Osteocyte (in vitro differentiated cells): ENCODE data around the gene PRKCZ. TPM values are rescaled to one million over a fixed set of nuclear protein-coding genes. Genes with fewer than 3 reads are reported as not detected.

Experiments used
- DNase-seq: peaks from one replicate; pipeline ENCODE4 v3.0.0; 2021; ENCODE audit warnings: mixed read lengths; ENCODE audit not compliant: unreplicated experiment; ENCODE audit errors: extremely low spot score
- H3K27ac Mint-ChIP-seq: one replicate; pipeline ENCODE4 v1.8.0; 2021; ENCODE audit warnings: mild to moderate bottlenecking, mixed read lengths; ENCODE audit not compliant: unreplicated experiment
- H3K27me3 Mint-ChIP-seq: one replicate; pipeline ENCODE4 v1.8.0; 2021; ENCODE audit warnings: mixed read lengths; ENCODE audit not compliant: unreplicated experiment
- H3K36me3 Mint-ChIP-seq: one replicate; pipeline ENCODE4 v1.8.0; 2021; ENCODE audit warnings: mixed read lengths; ENCODE audit not compliant: unreplicated experiment
- H3K4me1 Mint-ChIP-seq: one replicate; pipeline ENCODE4 v1.8.0; 2021; ENCODE audit warnings: mixed read lengths; ENCODE audit not compliant: unreplicated experiment
- H3K4me3 Mint-ChIP-seq: one replicate; pipeline ENCODE4 v1.8.0; 2021; ENCODE audit warnings: mild to moderate bottlenecking, moderate library complexity, mixed read lengths; ENCODE audit not compliant: unreplicated experiment
- H3K9me3 Mint-ChIP-seq: one replicate; pipeline ENCODE4 v1.8.0; 2021; ENCODE audit warnings: mixed read lengths; ENCODE audit not compliant: unreplicated experiment
- total RNA-seq: library from RNA; stranded (reverse); gene quantifications from 2 replicates; pipeline ENCODE4 v1.2.1, GENCODE V29; 2021
- TF ChIP-seq, protein P1 (sequence below): fragments of 200-600 bp; sonication (generic); IDR thresholded peaks from 2 replicates; pipeline ENCODE4 v1.5.0; 2021; ENCODE audit warnings: antibody characterized with exemption, mild to moderate bottlenecking, moderate library complexity

The PRKCZ gene
- total RNA-seq, 1 donor from 2014 or later: 3.1 TPM

DNA sequence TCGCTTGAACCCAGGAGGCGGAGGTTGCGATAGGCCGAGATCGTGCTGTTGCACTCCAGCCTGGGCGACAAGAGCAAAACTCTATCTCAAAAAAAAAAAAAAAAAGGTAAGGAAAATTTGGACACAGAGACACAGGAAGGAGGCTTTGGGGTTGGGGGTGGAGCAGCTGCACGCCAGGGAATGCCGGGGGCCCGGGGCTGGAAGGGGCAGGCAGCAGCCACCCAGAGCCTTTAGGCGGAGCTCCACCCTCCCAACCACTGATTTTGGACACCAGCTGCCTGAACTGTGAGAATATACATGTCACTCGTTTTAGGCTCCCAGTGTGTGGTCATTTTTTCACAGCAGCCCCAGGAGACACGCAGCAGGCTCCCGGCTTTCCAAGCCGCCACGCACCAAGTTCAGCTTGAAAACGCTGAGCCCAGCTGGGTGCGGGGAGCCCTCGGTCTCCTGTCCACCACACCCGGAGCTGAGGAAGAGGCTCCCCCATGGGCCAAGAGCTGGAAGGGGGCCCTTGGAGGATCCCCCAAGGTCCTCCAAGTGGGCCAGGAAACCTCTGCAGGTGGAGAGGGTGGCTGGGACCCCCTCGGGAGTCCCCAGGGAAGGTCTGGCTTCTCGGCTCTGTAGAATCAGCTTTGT is 150.2 kb downstream of the PRKCZ start:
- no peaks in the 10 kb centered on the region for H3K27me3 Mint-ChIP-seq
- H3K9me3 Mint-ChIP-seq: no peaks in the 10 kb centered on the region
- H3K4me3 Mint-ChIP-seq: no peak overlapping the region
- no peak overlapping the region for H3K27ac Mint-ChIP-seq
- H3K36me3 Mint-ChIP-seq: no peaks in the 10 kb centered on the region
- TF ChIP-seq, protein P1, sequence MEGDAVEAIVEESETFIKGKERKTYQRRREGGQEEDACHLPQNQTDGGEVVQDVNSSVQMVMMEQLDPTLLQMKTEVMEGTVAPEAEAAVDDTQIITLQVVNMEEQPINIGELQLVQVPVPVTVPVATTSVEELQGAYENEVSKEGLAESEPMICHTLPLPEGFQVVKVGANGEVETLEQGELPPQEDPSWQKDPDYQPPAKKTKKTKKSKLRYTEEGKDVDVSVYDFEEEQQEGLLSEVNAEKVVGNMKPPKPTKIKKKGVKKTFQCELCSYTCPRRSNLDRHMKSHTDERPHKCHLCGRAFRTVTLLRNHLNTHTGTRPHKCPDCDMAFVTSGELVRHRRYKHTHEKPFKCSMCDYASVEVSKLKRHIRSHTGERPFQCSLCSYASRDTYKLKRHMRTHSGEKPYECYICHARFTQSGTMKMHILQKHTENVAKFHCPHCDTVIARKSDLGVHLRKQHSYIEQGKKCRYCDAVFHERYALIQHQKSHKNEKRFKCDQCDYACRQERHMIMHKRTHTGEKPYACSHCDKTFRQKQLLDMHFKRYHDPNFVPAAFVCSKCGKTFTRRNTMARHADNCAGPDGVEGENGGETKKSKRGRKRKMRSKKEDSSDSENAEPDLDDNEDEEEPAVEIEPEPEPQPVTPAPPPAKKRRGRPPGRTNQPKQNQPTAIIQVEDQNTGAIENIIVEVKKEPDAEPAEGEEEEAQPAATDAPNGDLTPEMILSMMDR: no peak
- peaks cover 11% of the 10 kb centered on the region for H3K4me1 Mint-ChIP-seq
- DNase-seq: no peak

GRCh38 chr1:2201062-2201461 is 150.9 kb downstream of the PRKCZ start:
- Mint-ChIP-seq H3K36me3 (no peaks in the 10 kb centered on the region), H3K4me1 (peaks cover 14% of the 10 kb centered on the region), H3K4me3 (no peak overlapping the region), H3K27me3 (no peaks in the 10 kb centered on the region), H3K27ac (no peak overlapping the region), H3K9me3 (no peaks in the 10 kb centered on the region)
- no peak for DNase-seq
- TF ChIP-seq, protein P1: no peak

- no peaks in the 10 kb centered on the region for H3K9me3 Mint-ChIP-seq
- TF ChIP-seq, protein P1: no peak
- no peaks in the 10 kb centered on the region for H3K36me3 Mint-ChIP-seq
- no peaks in the 10 kb centered on the region for H3K27me3 Mint-ChIP-seq
- H3K27ac Mint-ChIP-seq: no peak overlapping the region
- H3K4me3 Mint-ChIP-seq: no peak overlapping the region
- H3K4me1 Mint-ChIP-seq: peaks cover 23% of the 10 kb centered on the region
- no peak for DNase-seq
Measured at GRCh38 chr1:2202008-2202575, 151.9 kb downstream of the PRKCZ start.

DNA sequence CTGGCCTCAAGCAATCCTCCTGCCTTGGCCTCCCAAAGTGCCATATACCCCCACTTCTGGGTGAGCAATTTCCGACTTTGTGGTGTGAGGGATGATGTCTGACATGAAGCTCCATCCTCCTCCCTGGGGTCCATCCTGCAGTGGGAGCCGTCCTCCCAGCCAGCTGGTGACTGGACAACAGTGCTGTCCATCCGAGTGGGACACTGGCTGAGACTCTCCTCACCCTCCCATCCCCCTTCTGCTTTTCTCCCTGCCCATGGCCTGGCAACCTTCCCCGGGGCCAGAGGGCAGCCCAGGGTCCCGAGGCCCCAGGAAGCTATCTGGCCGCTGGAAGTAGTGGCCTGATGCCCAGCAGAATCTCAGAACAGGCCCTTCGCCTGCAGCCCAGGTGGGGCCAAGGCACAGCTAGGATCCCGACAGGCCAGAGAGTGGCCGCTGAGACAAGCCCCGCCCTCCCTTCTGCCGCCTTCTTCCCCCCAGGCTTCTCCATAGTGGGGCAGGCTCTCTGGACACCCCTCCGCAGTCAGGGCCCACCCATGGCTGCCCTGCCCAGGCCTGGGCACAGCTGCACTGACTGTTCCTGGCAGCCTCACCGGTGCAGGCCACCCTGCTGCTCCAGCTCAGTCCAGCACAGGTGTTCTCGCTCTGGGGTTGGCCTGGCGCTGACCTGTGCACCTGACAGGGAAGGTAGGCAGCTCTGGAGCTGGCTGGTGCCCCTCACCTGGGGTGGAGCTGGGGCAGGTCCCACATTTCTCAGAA is 152.8 kb downstream of the PRKCZ start:
- Mint-ChIP-seq H3K27me3 (no peaks in the 10 kb centered on the region), H3K4me3 (no peak overlapping the region), H3K27ac (no peak overlapping the region), H3K4me1 (peaks cover 32% of the 10 kb centered on the region), H3K9me3 (no peaks in the 10 kb centered on the region), H3K36me3 (no peaks in the 10 kb centered on the region)
- no peak for DNase-seq
- TF ChIP-seq, protein P1: no peak
